K562 treated with DMSO at 1 percent for 12 hours (cell line): ENCODE measurements around the gene TBXA2R. TPM values are rescaled to one million over a fixed set of nuclear protein-coding genes. Genes with fewer than 3 reads are reported as not detected.

Experiments
- total RNA-seq: library from RNA; unstranded; fragments of 300-600 nt; gene quantifications from 2 replicates; pipeline ENCODE4 v1.2.3, GENCODE V29; 2022; ENCODE audit not compliant: insufficient read depth

The TBXA2R gene
- total RNA-seq, result 14.3 and 15.3 TPM in 2 replicates

DNA sequence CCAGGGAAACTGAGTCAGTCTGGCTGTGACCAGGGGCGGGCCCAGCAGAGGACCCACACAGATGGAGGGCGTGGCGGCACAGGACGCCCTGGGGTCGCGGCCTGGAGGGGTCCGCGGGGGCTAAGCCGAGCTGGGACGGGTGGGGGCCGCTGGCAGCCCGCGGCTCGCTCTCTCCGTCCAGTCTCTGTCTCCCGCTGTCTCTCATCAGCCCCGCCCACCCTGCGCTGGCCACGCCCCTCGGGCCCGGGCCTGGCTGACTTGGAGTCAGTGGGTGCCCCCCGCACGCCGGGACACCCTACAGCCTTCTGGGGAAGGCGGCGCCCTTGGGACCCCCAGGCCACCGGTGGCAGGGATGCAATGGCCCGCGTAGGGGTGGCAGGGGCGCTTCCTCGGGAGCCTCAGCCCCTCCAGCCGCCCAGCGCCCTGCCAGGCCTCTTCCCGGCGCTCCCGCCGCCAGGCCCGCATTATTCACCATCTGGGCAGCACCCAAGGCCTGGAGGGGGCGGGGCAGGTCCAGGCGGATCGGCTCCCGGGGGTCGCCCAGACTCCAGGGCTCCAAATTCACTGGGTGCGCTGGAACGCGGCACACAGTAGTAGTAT lies at the start of gene TBXA2R:
Gene TBXA2R, minus strand, starts transcription at position 186 of the 600 bp plus-strand sequence. CDS start 6,241 bp downstream, outside the sequence.

DNA sequence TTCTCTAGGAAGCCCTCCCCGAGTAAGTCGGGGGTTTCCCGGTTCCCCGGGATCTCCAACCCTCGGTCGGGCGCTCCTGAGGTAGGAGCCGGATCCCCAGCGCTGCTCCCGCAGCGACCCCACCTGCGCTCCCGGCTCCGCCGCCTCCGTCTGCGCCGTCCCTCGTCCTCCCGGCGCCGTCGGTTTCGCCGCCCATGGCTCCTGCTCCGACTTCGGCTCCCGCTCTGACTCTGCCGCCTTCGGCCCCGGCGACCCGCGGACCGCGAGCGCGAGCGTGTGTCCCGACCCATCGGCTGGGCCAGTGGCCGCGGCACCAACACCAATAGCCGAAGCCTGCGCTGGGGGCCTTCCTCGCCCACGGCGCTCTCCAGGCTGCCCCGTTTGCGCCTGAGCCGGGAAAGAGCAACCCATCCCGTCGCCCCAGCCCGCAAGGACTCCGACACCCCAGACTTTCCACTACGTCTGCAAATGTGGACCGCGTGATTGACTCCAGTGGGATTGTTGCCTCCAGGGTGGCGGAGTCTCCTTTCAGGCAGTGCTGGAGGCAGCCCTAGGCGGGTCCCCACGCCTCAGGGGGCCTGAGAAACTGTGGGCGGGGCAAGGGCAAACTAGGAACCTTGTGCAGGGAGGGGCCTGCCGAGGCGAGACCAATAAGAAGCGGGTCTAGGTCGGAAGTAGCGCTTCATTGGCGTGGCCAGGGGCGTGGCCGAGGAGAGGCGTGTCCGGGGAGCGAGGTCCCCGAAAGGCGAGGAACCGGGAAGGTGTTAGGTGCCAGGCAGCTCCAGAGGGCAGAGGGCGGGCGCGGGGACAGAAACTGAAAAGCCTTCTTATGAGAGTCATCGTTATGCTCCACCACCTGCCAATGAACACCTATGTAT lies 20.0 kb upstream of the TBXA2R start, which contains the start of gene CACTIN:
Gene CACTIN, minus strand, starts transcription at position 318 of the 878 bp plus-strand sequence. Its CDS starts 28 bp downstream, at position 290.

DNA sequence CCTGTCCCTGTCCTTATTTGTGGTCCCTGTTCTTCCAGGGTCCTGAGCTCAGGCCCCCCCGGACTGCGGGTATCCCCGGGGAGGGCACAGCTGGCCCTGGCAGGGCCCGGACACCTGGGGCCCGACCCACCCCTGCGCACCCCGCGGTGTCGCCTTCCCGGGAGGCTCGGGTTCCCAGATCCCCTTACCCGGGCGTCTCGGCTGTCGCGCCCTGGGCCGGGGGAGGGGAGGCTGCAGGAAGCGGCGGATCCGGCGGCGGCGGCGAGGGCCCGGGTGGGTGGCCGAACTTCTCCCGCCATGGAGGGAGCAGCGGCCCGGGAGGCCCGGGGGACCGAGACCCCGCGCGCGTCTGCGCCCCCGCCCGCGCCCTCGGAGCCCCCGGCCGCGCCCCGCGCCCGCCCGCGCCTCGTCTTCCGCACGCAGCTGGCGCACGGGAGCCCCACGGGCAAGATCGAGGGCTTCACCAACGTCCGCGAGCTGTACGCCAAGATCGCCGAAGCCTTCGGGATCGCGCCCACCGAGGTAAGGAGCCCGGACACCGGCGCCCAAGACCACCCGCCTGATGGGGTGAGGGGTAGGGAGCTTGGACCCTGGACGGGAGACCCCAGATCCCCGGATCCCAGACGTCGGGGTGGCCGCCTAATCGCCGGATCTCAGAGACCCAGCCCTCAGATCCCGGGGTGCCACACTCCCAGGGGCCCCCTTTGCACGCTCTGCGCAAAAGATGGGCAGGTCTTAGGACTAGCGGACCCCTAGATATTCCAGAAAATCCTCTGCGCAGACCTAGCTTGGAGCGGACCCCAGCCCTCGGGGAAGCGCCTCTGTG lies 21.2 kb downstream of the TBXA2R start, which contains the start of gene GIPC3:
Gene GIPC3, plus strand, starts transcription at position 178 of the 826 bp plus-strand sequence. Its CDS starts 120 bp downstream, at position 298.

DNA sequence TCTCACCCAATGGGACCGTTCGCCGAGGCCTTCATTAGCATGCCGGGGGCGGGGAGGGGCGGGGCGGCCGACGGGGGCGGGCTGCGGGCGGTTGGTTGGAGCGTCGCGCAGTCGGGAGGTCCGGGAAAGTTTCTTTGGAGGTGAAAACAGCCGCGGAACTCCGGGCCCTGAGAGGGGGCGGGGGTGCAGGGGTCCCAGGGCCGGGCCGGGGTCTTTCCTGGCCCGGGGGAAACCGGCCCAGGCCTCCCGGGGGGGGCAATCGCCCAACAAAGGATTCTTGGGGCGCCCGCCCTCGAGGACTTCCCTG lies 33.9 kb downstream of the TBXA2R start, which contains the start of gene HMG20B:
Gene HMG20B, plus strand, starts transcription at position 90 of the 307 bp plus-strand sequence. CDS start 366 bp downstream, outside the sequence.

DNA sequence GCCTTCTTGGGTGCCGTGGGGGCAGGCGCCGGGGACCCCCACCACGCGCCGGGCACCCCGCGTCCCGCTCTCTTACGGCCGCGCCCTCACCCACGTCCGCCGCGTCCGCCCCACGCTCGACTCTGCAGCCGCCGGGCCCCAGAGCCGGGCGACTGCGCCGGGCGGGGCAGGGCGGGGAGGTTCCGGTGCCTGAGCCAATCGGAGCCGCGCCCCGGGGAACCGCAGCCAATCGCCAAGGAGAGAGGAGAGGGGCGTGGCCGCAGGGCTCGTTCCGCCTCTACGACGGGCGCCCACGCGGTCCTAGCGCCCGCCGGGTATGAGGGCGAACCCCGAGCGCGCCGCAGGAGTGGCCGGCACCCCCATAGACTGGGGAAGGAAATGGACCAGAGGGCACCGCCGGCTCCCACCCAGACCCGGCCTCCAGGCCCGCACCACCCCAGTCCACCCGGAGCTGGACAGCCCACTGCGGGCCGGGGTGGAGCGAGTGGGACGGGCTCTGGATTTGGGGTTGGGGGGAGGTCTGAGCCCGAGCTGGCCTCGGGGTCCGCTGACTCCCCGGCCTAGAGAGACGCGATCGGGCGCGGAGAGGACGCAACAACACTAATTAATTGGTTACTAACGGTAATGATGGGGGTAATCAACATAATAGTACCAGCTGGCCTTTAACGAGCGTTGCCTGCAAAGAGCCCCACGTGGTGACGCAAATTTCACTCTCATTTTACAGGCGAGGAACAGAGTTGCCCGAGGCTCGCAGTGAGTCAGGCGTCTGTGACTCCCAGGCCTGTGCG lies 49.0 kb downstream of the TBXA2R start, which contains the start of gene MFSD12:
Gene MFSD12, minus strand, starts transcription at position 126 of the 788 bp plus-strand sequence. CDS start 183 bp downstream, outside the sequence.

Other genes with a start within 250 kb of the TBXA2R start
- gene NFIC, start 240.3 kb downstream of the TBXA2R start, total RNA-seq, result 9.1 and 37.3 TPM in 2 replicates
- gene SMIM24, start 126.3 kb downstream of the TBXA2R start, total RNA-seq, result 2.0 and 3.8 TPM in 2 replicates
- not detected in 2 replicates for gene SMIM44, start 123.4 kb downstream of the TBXA2R start, total RNA-seq
- 24.2 and 31.1 TPM in 2 replicates for gene DOHH, start 106.2 kb downstream of the TBXA2R start, total RNA-seq
- gene FZR1, start 100.6 kb downstream of the TBXA2R start, total RNA-seq, result 23.4 and 35.5 TPM in 2 replicates
- 1.9 TPM in 1 of 2 replicates, not detected in the other for gene TEKTIP1, start 67.7 kb downstream of the TBXA2R start, total RNA-seq
- gene MFSD12, start 49.3 kb downstream of the TBXA2R start, total RNA-seq, result 92.6 and 127 TPM in 2 replicates
- 213 and 233 TPM in 2 replicates for gene HMG20B, start 33.9 kb downstream of the TBXA2R start, total RNA-seq
- gene GIPC3, start 21.4 kb downstream of the TBXA2R start, total RNA-seq, result 2.0 and 4.0 TPM in 2 replicates
- 26.3 and 34.3 TPM in 2 replicates for gene CACTIN, start 19.9 kb upstream of the TBXA2R start, total RNA-seq
- 17.4 and 39.7 TPM in 2 replicates for gene PIP5K1C, start 93.6 kb upstream of the TBXA2R start, total RNA-seq
- gene TJP3, start 101.5 kb upstream of the TBXA2R start, total RNA-seq, result 4.5 and 9.5 TPM in 2 replicates
- 25.8 and 26.3 TPM in 2 replicates for gene APBA3, start 154.8 kb upstream of the TBXA2R start, total RNA-seq
- gene MRPL54, start 155.8 kb upstream of the TBXA2R start, total RNA-seq, result 32.9 and 88.5 TPM in 2 replicates
- not detected in 2 replicates for gene RAX2, start 165.4 kb upstream of the TBXA2R start, total RNA-seq
- gene MATK, start 179.5 kb upstream of the TBXA2R start, total RNA-seq, result 7.9 and 10.4 TPM in 2 replicates